HG03520 (cell line): ENCODE measurements around the gene ASTL.

ENCODE experiments used
- ATAC-seq: cut with Tn5 transposase; IDR thresholded peaks from one replicate; pipeline ENCODE4 v1.9.1; 2021; ENCODE audit warnings: mild to moderate bottlenecking, moderate library complexity; ENCODE audit not compliant: unreplicated experiment

The ASTL gene

DNA sequence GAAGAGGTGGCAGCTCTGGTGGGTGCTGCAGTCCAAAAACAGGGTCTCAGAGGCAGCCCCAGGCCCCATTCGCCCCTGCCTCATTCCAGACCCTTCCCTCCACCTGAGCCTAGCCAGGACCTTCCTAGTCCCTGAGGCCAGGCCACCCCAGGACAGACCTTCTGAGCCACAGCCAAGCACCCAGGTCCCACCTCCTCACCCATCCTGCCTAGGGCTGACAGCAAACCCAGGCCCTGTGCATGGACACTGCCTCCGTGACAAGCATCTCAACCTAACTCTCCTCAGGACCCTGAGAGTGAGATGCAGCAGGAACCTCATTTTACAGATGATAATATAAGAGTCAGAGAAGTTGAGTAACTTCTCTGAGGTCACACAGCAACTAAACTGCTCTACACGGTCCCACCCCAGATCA is 37.4 kb downstream of the ASTL start:
- ATAC-seq = no peak

DNA sequence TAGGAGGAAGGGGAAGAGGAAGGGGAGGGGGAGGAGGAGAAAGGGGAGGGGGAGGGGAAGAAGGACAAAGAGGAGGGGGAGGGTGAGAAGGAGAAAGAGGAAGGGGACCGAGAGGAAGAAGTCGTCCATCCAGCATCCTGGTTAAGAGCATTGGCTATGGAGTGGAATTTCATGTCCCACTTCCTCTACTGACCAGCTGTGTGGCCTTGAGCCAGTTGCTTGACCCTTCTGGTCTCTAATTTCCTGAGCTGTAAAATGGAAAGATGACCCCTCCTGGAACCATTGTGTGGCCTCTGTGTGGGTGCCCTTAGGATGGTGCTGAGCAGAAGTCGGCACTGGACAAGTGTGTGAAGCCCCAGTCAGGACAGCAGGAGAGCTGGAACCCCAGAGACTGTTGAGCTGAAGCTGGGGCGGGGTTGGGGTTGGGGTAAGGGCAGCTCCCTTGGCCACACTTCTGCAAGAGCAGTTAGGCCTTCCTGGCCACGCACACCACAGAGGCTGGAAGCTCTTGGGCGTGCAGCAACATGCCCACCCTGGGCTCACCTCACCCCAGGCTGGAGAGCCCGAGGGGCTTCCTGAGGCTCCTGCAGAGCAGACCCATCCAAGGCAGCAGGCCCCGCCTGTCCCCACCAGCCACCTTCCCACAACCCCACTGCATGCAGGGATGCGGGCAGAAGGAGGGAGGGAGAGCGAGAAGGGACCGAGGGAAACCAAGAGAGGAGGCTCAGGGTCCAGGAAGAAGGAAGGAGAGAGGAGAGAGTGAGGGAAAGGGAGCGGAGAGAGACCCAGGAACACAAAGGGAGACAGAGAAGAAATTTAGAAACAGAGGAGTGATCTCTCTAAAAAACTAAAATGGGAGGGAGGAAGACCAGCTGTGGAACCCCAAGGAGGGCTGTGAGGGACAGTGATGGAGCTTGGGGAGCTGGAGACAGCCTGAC is 38.2 kb downstream of the ASTL start:
- ATAC-seq = no peak

DNA sequence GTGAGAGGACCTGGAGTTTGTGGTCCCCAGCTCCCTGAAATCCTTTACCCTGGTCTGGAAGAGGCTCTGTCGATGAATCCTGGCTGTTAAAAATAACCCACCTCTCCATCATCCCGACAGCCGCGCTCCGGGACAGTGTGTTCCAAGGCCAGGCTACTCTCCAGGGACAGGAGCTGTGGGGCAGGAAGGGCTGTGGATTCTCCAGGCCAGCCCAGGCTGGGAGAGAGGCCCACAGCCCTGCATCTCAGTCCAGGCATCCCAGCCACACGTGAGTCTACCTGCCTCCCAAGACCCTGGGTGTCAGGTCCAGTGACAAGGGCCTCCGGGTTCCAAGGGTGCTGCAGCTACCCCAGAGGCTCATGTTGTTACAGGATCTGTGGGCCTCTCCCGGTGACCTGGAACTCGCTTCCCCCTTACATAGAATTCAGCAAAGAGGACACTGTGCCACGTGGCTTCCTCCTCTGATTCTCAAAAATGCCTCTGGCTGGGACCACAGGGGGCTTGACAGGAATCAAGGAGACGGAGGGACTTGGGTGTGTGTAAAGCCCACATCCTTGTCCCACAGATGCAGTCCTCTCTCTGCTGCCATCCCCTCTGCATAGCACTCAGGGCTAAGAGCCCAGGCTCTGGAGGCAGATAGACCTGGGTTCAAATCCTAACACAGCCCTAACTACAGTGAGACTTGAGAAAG is 39.3 kb downstream of the ASTL start:
- ATAC-seq = no peak

DNA sequence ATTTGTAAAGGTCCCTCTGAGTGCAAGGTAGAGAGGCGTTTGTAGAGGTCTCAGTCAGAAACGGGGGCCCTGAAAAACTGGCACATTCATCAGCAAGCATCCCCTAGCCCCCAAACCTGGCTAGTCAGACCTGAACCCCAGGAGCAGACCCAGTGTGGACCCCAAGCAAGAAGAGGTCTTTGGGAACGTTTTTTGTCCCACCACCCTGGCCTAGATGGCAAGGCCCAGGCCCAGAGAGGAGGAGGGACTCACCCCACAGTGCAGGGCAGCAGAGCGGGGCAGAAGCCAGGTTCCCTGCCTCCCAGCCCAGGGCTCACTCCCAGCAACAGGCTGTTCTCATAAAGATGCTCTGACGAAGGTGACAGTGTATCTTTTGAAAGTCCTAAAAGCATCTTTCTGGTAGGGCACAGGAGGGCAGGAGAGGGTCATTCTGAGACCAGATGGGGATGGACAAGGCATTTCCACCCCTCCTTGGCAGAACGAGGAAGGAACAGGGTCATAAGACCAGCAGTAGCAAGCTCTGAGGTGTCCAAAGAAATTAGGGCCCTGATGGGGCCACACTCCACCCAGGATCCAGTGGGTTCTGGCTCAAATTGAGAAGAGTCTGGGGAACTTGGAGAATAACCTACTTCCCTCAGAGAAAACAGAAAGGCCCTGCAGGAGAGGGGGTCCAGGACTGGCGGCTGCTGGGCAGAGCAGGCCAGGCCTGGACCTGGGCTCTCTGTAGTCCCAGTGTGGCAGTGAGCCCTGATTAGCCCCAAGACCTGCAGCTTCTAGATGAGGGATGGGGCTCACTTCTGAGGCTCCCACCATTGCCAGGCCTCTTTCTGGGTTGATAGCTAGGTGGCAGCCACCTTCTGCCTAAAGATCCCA is 40.1 kb downstream of the ASTL start:
- no peak for ATAC-seq

DNA sequence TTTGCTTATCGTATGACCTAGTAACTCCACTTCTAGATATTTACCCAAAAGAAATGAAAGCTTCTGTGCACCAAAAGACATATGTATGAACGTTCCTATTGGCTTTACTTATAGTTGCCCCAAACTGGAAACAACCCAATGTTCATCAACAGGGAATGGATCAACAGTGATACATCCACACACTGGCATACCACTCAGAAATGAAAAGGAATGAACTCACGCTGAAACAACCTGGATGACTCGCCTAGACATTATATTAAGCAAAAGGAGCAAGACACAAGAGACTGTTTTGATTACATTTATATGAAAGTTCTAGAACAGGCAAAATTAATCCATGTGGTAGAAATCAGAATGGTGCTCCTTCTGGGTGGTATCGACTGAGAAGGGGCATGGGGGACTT is 40.9 kb downstream of the ASTL start:
- no peak for ATAC-seq

DNA sequence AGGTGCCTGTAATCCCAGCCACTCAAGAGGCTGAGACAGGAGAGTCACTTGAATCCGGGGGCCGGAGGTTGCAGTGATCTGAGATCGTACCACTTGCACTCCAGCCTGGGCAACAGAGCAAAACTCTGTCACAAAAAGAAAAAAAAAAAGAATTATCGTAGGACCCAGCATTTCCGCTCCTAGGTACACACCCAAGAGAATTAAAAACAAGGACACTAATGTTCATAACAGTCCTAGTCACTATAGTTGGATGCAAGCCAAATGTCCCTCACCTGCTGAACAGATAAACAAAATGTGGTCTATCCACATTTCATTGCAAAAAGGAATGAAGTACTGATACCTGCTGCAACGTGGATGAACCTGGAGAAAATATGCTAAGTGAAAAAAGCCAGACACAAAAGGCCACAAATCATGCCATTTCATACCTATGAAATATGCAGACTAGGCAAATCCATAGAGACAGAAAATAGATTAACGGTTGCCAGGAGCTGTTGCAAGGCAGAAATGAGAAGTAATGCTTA is 43.1 kb downstream of the ASTL start:
- no peak for ATAC-seq

DNA sequence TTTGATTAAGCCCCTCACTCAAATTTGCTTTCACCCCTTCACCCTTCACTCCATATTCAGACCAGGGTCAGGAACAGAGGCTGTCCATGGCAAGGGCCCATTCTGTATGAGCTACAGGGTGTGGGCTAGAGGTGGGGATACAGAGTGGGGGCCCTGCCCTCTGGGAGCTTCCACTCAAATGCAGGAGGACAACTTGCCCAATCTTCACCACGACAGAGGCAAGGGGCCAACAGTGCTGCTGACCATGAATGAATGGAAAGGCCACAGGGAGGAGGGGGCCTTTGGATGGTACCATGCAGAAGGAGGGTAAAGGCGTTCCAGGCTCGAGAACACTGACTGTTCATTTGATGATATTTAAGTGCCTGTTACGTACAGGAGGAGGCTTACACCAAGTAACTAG is 44.8 kb downstream of the ASTL start:
- ATAC-seq = no peak

DNA sequence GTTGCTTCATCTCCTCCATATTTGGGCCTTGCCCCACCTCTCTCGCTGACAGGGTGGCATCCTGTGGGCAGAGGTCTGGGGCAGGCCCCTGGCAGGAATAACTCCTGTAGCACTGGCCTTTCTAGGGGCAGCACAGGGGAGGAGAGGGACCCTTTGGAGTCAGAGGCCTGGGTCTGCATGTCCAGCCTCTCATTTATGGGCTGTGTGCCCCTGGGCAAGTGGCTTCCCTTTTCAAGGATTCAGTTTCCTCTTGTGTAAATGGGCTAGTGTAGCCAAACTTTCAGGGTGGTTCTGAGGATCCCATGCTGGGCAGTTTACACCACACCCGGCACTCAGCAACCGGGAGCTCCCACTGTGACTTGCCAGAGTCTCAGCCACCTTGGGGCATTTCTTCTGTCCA is 45.4 kb downstream of the ASTL start:
- no peak for ATAC-seq

DNA sequence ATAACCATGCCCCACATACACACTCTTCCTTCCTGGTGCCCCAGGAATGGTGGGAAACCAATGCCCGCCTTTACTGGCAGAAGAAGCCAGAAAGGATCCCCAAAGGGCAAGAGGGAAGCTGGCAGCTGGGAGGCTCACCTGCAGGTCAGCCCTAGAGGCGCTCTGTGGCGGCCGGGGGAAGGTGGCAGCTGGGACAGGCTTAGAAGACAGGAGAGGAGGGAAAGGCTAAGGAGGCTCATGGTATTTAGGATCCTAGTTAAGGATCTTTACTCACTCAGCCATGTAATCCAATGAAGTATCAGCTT is 45.8 kb downstream of the ASTL start:
- no peak for ATAC-seq

DNA sequence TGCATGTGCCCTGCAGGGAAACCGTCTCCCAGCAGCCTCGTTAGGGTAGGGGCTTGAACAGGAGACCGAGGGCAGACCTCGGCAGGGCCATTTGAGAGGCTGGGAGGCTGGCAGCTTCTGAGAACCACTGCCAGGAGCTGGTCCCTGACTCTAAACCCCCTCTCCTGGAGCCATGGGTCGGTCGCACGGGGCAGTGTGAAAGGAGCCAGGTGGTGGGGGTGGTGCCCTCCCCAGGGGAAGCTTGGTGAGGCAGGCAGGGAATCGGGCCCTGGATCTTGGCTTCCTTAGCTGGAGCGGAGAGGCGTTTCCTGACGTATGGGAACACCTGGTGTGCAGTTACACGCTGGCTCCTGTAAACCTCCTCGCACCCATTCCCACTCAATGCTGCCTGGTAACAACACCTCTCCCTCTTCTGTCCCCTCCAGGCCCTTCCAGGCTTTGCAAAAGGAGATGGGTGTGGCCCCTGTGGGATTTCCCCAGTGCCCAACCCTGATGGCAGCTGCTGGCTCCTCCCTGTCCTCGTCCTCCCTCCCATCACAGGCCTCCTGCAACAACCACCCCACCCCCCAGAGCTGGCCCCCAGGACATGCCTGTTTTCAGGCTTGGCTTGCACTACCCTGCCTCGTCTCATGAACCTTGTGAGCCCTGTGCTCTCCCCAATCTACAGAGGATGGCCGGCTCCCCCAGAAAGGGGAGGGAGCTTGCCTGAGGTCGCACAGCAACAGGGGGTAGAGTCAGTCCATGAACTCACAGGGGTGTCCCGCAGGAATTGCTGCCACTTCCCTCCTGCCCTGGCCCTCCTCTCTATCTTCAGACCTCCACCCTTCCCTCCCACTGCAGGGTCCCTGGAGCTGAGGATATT is 46.4 kb downstream of the ASTL start:
- ATAC-seq = no peak

DNA sequence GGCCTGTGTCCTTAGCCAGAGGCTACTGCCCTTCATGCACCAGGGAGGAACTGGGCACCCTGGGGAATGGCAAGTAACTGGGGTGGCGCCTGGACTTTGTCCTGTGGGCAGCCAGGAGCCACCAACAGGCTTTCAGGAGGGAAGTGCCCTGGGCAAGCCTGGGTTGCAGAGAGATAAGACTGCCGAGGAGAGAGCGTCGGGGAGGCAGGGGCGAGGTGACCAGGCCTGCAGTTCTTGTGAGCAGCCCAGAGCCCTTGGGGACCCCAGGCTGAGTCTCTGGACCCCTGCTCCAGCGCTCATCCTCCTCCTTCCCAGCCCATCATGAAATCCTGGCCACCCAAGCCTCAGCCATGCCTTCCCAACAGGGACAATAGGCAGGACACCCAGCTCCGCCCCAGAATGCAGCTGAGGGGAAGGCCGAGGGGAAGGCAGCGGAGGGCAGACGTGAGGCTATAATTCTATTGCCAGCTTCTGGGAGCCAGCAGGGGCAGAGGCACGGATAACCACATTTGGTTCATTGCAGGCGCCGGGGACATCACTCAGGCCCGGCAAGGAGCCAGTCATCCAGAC is 47.1 kb downstream of the ASTL start:
- no peak for ATAC-seq

DNA sequence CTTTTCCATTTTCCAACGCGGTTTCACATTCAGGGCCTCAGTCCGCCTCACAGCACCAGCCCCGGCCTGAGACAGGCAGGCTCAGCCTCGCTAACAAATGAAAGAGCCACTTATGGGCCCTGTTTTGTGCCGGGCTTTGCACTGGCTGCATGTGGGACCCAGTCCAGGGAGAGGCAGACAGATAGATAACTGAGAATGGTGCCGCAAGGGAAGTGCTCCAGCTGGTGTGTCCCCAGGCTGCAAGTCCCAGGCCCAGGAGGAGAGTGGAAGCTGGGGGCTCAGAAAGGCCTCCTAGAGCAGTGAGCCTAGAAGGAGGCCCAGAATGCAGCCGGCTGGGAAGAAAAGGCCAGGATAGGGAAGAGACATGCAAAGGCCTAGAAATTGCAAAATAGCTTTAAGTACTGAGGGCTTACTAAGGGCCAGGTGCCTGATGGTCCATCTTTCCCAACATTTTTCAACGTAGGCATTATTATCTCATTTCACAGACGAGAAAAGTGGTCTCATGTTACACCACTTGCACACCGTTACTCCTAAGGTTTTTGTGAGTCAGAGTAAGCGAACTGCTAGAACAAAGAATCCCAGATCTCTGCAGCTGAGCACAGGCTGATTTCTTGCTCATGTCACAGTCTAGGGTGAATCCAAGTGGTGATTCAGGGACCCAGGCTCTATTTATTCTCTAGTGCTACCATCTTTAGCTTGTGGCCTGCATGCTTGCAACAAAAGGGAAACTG is 47.9 kb downstream of the ASTL start:
- no peak for ATAC-seq

DNA sequence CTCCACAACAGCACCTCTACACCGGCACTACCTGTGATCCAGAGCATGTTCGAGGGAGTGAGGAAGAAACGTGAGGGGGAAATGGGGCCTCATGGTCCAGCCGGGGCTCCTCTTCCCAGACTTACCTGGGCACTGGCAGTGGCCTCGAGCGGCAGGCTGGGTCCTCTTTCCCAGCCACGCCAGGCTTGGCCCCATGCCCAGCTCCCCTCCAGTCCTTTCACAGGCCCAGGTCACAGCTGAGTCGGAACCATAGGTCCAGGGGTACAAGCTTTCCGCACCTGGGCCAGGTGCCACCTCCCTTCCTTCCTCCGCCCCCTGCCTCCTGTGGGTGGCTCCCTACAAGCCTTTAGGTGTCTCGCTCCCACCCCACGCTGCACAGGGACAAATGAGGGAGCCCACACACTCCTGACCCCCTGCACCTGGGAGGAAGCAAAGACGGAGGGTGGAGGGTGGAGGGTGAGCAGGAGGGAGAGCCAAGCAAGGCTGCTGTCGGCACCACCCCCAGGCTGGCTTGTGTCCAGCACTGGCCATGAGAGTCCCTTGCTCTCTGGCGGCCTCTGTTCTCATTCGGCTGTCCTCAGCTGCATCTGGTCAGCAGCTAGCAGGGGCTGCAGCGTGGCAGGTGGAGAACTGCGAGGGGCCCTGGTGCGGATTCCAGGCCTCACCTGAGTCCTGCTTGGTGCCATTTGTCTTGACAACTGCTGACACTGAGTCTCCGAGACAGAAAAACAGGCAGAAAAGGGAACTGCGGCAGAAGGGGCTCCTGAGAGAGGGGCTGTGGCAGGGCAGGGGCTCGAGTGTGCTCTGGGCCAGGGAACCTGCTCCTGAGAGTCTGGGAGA is 48.7 kb downstream of the ASTL start:
- ATAC-seq = no peak

DNA sequence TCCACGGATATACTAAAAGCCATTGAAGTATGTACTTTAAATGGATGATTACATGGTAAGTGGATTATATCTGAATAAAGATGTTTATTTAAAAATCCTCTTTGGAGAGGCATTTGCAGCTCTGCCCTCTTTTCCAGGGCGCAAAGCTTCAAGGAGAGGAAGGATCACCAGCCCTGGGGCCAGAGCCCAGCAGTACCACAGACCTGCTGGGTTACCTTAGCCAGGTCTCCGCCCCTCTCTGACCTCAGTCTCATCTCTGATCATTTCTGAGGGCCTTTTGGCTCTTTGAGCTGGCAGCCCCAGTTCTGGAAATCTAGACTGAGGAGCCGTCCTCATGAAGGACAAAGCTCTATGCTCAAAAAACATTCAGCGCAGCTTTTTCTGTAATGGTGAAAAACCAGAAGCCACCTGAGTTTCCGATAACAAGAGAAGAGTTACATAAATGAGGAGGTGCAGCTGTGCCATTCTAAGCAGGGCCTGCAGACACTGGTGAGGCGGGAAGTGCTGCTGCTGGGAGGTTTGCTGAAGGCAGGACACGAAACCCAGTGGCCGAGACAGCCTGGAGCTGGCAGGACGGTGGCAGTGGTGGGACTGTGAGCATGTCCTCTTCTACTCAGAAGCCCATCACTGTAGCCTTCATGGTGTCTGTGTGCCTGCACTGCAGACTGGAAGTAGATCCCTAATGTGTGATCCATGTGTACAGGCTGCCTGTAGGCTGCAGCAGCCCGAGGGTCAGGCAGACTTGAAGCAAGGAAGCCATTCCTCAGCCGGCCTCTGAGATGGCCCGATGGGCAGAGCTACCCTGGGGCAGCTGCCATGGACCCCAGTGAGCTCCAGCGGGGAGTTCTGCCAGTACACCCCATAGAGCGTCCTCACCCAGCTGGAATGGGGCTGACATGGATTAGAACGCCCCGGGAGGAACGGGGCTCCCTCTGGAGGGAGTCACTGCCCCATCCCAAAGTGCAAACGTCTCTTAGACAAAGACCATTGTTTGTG is 49.7 kb downstream of the ASTL start:
- no peak for ATAC-seq

DNA sequence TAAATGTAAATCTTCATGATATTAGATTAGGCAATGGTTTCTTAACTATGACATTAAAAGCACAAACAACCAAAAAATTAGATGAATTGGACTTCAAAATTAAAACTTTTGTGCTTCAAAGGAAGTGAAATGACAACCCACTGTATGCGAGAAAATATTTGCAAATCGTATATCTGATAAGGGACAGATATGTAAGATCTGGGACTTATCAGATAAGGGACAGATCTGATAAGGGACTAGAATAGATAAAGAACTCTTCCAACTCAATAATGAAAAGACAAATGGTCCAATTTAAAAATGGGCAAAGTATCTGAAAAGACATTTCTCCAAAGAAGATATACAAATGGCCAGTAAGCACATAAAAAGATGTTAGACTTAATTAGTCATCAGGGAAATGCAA is 51.2 kb downstream of the ASTL start:
- no peak for ATAC-seq

DNA sequence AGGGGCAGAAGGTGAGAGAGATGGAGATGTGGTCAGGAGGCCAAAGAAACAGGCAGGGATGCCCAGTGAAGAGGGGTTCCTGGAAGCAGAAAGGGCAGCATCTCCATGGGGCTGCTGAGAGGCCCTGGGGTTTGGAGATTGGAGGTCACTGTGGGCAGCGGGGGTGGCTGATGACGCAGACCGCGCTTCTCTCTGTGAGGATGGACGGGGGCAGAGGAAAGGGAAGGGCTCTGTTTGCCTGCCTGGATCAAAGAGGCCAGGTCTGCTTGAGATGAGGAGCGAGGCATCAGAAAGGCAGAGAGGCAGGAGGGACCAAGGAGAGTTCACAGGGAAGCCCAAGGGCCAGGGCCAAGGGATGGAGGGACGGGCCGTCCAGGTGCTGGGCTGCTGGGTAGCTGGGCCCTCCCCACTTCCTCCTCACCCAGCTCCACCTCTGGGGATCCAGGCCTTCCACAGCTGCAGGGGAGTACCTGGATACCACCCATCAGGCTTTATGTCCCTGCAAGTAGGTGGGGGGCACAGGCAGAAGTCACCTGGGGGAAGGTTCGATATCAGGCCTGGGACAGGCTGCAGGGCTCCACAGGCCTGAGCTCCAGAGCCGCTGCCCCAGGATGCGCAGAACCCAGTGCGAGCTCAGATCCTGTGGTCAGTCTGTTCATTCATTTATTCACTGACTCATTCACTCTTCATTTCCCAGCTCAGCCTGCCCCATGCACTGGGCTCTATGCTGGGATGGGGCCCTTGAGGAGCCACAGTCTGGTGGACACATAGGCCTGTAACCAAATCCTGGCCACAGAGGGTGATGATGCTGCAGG is 52.6 kb downstream of the ASTL start:
- no peak for ATAC-seq
